CD8-positive, alpha-beta memory T cell (primary cell): ENCODE measurements around the gene TMEM181. TPM values are rescaled to one million over a fixed set of nuclear protein-coding genes. Genes with fewer than 3 reads are reported as not detected.
"Not testable (repeated sequence)": the region's sequence is repeated elsewhere in the genome, so short reads cannot be mapped to it uniquely, and the experiment has no call there.

ENCODE experiments used
- CTCF ChIA-PET: fragments of 350-600 bp; sonication (Branson Sonifier 250); formaldehyde crosslinking; loops from one replicate; lab custom pipeline; 2021; ENCODE audit warnings: antibody characterized with exemption; lab: Charles Lee
- POLR2A ChIA-PET: fragments of 350-600 bp; sonication (Branson Sonifier 250); formaldehyde crosslinking; loops from one replicate; lab custom pipeline; 2021; ENCODE audit warnings: antibody characterized with exemption; lab: Charles Lee
- DNase-seq, 5 donors: peaks; one replicate each; pipeline versions ENCODE4 v3.0.0 to v3.0.0-alpha.2; 2020 to 2022; ENCODE audit warnings: mixed read lengths in 1 of 5
- H3K27ac ChIP-seq: one replicate; pipeline ENCODE4 v1.7.0; 2013; ENCODE audit warnings: low read depth, mild to moderate bottlenecking, low read length, moderate library complexity
- H3K27me3 ChIP-seq: 2 replicates; pipeline ENCODE4 v1.7.0; 2013; ENCODE audit warnings: low read length, mild to moderate bottlenecking; ENCODE audit not compliant: insufficient read depth, poor library complexity, severe bottlenecking
- H3K36me3 ChIP-seq: 2 replicates; pipeline ENCODE4 v1.7.0; 2013; ENCODE audit warnings: mild to moderate bottlenecking, low read length, moderate library complexity; ENCODE audit not compliant: insufficient read depth
- H3K4me1 ChIP-seq: 2 replicates; pipeline ENCODE4 v1.7.0; 2013; ENCODE audit warnings: mild to moderate bottlenecking, low read length, moderate library complexity; ENCODE audit not compliant: insufficient read depth
- H3K4me3 ChIP-seq: 2 replicates; pipeline ENCODE4 v1.7.0; 2013; ENCODE audit warnings: mild to moderate bottlenecking, low read length
- H3K9me3 ChIP-seq: 2 replicates; pipeline ENCODE4 v1.7.0; 2013; ENCODE audit warnings: mild to moderate bottlenecking, low read length
- H3K27ac Mint-ChIP-seq, 8 donors: one replicate each; pipeline ENCODE4 v1.8.0; 2020 to 2021; ENCODE audit warnings: mixed read lengths in 8 of 8, mild to moderate bottlenecking in 6 of 8, inconsistent platforms in 3 of 8, moderate library complexity in 3 of 8
- H3K27me3 Mint-ChIP-seq, 2 donors: one replicate each; pipeline ENCODE4 v1.8.0; 2020 to 2021; ENCODE audit warnings: mixed read lengths in 2 of 2, mild to moderate bottlenecking in 1 of 2, moderate library complexity in 1 of 2
- H3K36me3 Mint-ChIP-seq, 3 donors: one replicate each; pipeline ENCODE4 v1.8.0; 2020 to 2021; ENCODE audit warnings: mixed read lengths in 3 of 3, inconsistent platforms in 1 of 3, mild to moderate bottlenecking in 1 of 3
- H3K4me1 Mint-ChIP-seq, 3 donors: one replicate each; pipeline ENCODE4 v1.8.0; 2020 to 2021; ENCODE audit warnings: mixed read lengths in 3 of 3, inconsistent platforms in 1 of 3, mild to moderate bottlenecking in 1 of 3
- H3K4me3 Mint-ChIP-seq, 7 donors: one replicate each; pipeline ENCODE4 v1.8.0; 2020 to 2021; ENCODE audit warnings: mixed read lengths in 7 of 7, mild to moderate bottlenecking in 6 of 7, moderate library complexity in 4 of 7, inconsistent platforms in 2 of 7
- H3K9me3 Mint-ChIP-seq, 5 donors: one replicate each; pipeline ENCODE4 v1.8.0; 2020 to 2022; ENCODE audit warnings: mixed read lengths in 5 of 5, mild to moderate bottlenecking in 3 of 5, moderate library complexity in 2 of 5, inconsistent platforms in 1 of 5
- polyA plus RNA-seq: library from polyadenylated mRNA; unstranded; fragments of 300-500 nt; fragmentation: Illumina TruSeq; gene quantifications from one replicate; pipeline ENCODE4 v1.2.3, GENCODE V29; 2021
- total RNA-seq, 2 experiments: library from RNA; stranded (reverse); gene quantifications; one replicate each; pipeline ENCODE4 v1.2.3, GENCODE V29; 2021

Gene TMEM181
- total and polyA plus RNA-seq, 3 experiments from 2014 or later: 11.2 to 16.6 (median 16.0) TPM

DNA sequence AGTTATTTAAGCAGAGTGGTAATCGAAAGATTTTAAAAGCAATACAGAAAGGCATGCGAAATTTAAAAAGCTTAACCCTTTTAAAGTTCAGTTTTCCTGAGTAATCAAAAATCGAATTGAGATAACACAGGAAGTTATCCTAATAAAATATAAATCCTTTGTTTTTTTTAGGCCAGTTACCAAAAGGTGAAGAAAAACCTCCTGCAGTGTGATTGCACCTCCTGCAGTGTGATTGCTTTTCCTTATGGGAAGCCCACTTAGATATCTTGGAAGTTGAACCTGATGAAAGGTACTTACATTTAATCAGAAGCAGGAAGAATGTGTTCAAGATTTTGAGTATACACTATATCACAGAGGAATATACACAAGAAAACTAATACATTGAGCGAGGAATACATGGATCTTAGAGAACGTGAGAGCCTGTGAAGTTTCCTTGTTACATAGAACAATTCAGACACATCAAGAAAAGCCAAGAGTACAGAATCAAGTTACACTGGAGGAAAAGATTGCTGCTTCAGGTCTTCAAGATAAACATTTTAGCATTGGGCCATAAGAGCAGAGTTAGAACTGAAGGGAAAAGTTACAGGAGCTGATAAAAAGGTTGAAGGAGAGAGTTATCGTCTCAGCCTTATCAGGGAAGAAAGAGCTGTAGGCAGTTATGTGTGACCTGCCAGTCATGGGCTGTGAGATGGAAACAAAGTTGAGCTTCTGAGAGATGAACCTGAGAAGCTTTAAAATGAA lies 7.7 kb upstream of the TMEM181 start:
- Mint-ChIP-seq H3K36me3 (no peaks in the 10 kb centered on the region), H3K4me1 (peaks cover 0 to 4% (median 0%) of the 10 kb centered on the region in 3 donors), H3K9me3 (no peaks in the 10 kb centered on the region), H3K27me3 (peaks cover 7 to 9% of the 10 kb centered on the region in 2 donors), H3K27ac (no peak overlapping the region), H3K4me3 (no peak overlapping the region)
- ChIA-PET CTCF (interaction anchor here (1.1 to 2.1 kb wide), 2 partner anchors 12 to 15 kb away, joined by 3 to 6 read pairs; no protein-coding TSS in a partner anchor), POLR2A (interaction anchor here (0.8 kb wide), 1 partner anchor 12 kb away, joined by 3 read pairs; no protein-coding TSS in a partner anchor)
- Histone ChIP-seq H3K36me3 (no peaks in the 10 kb centered on the region), H3K4me1 (no peaks in the 10 kb centered on the region), H3K4me3 (no peak overlapping the region), H3K27ac (no peak overlapping the region), H3K27me3 (no peaks in the 10 kb centered on the region), H3K9me3 (no peaks in the 10 kb centered on the region)
- DNase-seq: no peak

DNA sequence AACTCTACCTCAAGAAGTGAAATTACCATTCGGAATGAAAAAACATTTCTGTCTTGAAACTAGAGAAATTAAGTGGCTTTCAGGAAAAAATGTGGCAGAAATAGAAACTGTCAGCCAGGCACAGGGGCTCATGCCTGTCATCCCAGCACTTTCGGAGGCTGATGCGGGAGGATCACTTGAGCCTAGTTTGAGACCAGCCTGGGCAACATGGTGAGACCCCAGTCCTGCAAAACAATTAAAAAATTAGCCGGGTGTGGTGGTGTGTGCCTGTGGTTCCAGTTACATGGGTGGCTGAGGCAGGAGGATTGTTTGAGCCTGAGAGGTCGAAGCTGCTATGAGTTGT lies 7.1 kb upstream of the TMEM181 start:
- ChIA-PET CTCF (interaction anchor here (2.1 kb wide), 1 partner anchor 13 kb away, joined by 6 read pairs; no protein-coding TSS in a partner anchor), POLR2A (no interaction called here)
- H3K36me3 Mint-ChIP-seq: no peaks in the 10 kb centered on the region
- H3K4me1 Mint-ChIP-seq: peaks cover 0 to 4% (median 0%) of the 10 kb centered on the region in 3 donors
- peaks cover 7 to 9% of the 10 kb centered on the region in 2 donors for H3K27me3 Mint-ChIP-seq
- DNase-seq: no peak
- H3K4me3 Mint-ChIP-seq: no peak overlapping the region
- no peaks in the 10 kb centered on the region for H3K9me3 Mint-ChIP-seq
- no peak overlapping the region for H3K4me3 ChIP-seq
- H3K9me3 ChIP-seq: no peaks in the 10 kb centered on the region
- H3K27ac Mint-ChIP-seq: no peak overlapping the region
- H3K27ac ChIP-seq: no peak overlapping the region
- no peaks in the 10 kb centered on the region for H3K27me3 ChIP-seq
- H3K36me3 ChIP-seq: no peaks in the 10 kb centered on the region
- H3K4me1 ChIP-seq: no peaks in the 10 kb centered on the region

DNA sequence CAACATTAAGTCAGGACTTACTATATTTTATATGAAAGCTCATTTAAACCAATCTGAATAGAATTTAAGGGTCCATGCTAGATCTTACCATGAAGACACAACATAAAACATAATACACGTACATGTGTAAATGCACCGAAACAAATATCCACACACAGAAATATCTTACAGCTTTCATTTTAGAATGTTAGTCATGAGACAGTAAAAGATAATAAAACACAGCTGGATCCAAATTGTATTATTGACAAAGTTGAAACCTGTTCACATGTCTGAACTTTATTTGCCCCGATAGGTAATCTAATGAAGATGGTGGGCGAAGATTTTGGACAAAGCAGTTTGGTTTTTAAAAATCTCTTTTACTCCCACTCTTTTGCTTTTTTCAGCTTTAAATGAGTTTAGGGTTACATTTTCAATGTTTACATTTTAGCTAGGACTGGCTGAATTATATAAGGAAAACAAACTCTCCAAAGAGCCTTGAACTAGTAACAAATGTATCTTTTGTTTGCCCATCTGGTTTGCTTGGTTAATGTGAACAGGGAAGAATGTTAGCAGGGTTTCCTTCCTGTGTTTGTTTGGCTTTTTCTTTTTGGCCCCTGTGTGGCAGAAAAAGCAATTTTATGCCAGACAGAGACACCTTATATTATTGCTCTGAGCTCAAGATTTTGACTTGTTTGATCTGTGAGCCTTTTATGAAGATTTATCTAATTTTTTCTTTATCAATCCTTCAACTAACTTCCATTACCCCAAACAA lies 5.1 kb upstream of the TMEM181 start:
- Histone ChIP-seq H3K9me3 (no peaks in the 10 kb centered on the region), H3K4me1 (peaks cover 7% of the 10 kb centered on the region), H3K27ac (no peak overlapping the region), H3K4me3 (no peak overlapping the region), H3K36me3 (no peaks in the 10 kb centered on the region), H3K27me3 (no peaks in the 10 kb centered on the region)
- Mint-ChIP-seq H3K4me3 (peak overlapping the region in 1 of 7 donors; percentile 20), H3K27me3 (peaks cover 0 to 7% of the 10 kb centered on the region in 2 donors), H3K4me1 (peaks cover 4 to 6% (median 5%) of the 10 kb centered on the region in 3 donors), H3K27ac (peak overlapping the region in 1 of 8 donors; percentile 41), H3K36me3 (no peaks in the 10 kb centered on the region), H3K9me3 (no peaks in the 10 kb centered on the region)
- ChIA-PET POLR2A (no interaction called here), CTCF (no interaction called here)
- no peak for DNase-seq

DNA sequence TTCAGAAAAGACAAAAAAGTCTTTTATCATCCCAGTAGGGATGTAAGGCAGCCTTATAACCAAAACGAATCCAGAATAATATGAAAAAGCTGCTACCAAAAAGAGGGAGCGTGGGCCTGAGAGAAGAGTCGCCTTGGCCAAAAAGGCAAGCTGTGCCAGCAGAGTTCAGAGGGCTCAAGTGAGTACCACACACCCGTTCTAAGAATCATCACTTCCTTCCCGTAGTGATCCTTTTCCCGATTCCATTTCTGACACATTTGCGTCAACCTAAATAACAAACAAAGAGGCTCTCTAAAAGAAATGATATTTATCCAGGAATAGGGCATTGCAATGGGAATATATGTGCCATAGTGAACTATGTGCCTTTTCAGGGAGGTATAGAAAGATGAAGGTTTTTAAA lies 3.8 kb upstream of the TMEM181 start:
- peaks cover 13% of the 10 kb centered on the region for H3K4me1 ChIP-seq
- no peak overlapping the region for H3K4me3 ChIP-seq
- no peaks in the 10 kb centered on the region for H3K9me3 Mint-ChIP-seq
- no peak for DNase-seq
- ChIA-PET POLR2A (no interaction called here), CTCF (no interaction called here)
- H3K27me3 ChIP-seq: no peaks in the 10 kb centered on the region
- H3K27ac Mint-ChIP-seq: peak overlapping the region in 1 of 8 donors; percentile 94
- H3K9me3 ChIP-seq: no peaks in the 10 kb centered on the region
- H3K27me3 Mint-ChIP-seq: peaks cover 0 to 7% of the 10 kb centered on the region in 2 donors
- no peak overlapping the region for H3K27ac ChIP-seq
- H3K36me3 Mint-ChIP-seq: peaks cover 0 to 5% (median 0%) of the 10 kb centered on the region in 3 donors
- H3K4me1 Mint-ChIP-seq: peaks cover 10 to 11% (median 11%) of the 10 kb centered on the region in 3 donors
- no peaks in the 10 kb centered on the region for H3K36me3 ChIP-seq
- peak overlapping the region in 1 of 7 donors; percentile 49 for H3K4me3 Mint-ChIP-seq

DNA sequence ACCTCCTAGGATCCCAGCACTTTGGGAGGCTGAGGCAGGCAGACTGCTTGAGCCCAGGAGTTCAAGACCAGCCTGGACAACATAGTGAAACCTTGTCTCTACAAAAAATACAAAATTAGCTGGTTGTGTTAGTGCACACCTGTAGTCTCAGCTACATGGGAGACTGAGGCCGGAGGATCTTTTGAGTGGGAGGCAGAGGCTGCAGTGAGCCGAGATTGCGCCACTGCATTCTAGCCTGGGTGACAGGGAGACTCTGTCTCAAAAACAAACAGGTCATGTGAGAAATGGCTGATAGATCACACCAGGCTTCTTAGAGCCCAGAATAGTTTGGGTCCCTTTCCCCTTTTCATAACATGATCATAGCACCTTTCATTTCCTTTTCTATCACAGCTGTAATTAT lies 2.8 kb upstream of the TMEM181 start:
- POLR2A ChIA-PET: interaction anchor here (0.6 kb wide), 1 partner anchor 13 kb away, joined by 3 read pairs; no protein-coding TSS in a partner anchor
- H3K27ac Mint-ChIP-seq: peak overlapping the region in 2 of 8 donors; percentile 11 to 94
- CTCF ChIA-PET, DNase-seq, H3K27me3 Mint-ChIP-seq, H3K27me3 ChIP-seq, H3K36me3 ChIP-seq, H3K36me3 Mint-ChIP-seq, H3K27ac ChIP-seq, H3K9me3 ChIP-seq, H3K9me3 Mint-ChIP-seq, H3K4me3 ChIP-seq: not testable (repeated sequence)
- peaks cover 23% of the 10 kb centered on the region for H3K4me1 ChIP-seq
- peaks cover 20 to 21% (median 21%) of the 10 kb centered on the region in 3 donors for H3K4me1 Mint-ChIP-seq
- H3K4me3 Mint-ChIP-seq: peak overlapping the region in 1 of 7 donors; percentile 67

DNA sequence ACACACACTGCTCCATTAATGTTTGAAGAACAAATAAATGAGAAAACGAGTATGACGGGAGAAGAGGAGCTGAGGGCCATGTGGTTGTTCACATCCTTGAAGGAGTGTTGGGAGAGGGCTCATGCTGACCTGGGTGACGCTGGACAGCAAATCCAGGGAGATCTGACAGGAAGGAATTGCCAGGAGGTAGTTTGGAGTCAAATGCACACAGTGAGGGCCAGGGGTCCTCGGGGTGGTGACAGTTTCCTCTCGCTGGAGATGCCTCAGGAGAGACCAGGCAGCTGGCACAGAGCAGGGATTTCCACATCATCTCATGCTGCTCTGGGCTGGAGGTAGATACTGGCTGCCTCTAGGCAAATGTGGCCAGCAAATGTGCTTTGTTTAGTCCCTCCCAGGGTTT lies 2.0 kb upstream of the TMEM181 start:
- DNase-seq: no peak
- peaks cover 0 to 7% (median 0%) of the 10 kb centered on the region in 3 donors for H3K36me3 Mint-ChIP-seq
- Histone ChIP-seq H3K36me3 (no peaks in the 10 kb centered on the region), H3K4me1 (peaks cover 30% of the 10 kb centered on the region), H3K4me3 (no peak overlapping the region), H3K27ac (no peak overlapping the region), H3K27me3 (no peaks in the 10 kb centered on the region), H3K9me3 (no peaks in the 10 kb centered on the region)
- ChIA-PET POLR2A (no interaction called here), CTCF (interaction anchor here (0.6 to 1.4 kb wide), 2 partner anchors 8 to 337 kb away, joined by 3 to 4 read pairs; no protein-coding TSS in a partner anchor)
- peaks cover 0 to 7% of the 10 kb centered on the region in 2 donors for H3K27me3 Mint-ChIP-seq
- H3K4me1 Mint-ChIP-seq: peaks cover 27 to 29% (median 29%) of the 10 kb centered on the region in 3 donors
- H3K9me3 Mint-ChIP-seq: no peaks in the 10 kb centered on the region
- H3K27ac Mint-ChIP-seq: peak overlapping the region in 1 of 8 donors; percentile 94
- H3K4me3 Mint-ChIP-seq: peak overlapping the region in 3 of 7 donors; percentile 3 to 96 (median 73)

DNA sequence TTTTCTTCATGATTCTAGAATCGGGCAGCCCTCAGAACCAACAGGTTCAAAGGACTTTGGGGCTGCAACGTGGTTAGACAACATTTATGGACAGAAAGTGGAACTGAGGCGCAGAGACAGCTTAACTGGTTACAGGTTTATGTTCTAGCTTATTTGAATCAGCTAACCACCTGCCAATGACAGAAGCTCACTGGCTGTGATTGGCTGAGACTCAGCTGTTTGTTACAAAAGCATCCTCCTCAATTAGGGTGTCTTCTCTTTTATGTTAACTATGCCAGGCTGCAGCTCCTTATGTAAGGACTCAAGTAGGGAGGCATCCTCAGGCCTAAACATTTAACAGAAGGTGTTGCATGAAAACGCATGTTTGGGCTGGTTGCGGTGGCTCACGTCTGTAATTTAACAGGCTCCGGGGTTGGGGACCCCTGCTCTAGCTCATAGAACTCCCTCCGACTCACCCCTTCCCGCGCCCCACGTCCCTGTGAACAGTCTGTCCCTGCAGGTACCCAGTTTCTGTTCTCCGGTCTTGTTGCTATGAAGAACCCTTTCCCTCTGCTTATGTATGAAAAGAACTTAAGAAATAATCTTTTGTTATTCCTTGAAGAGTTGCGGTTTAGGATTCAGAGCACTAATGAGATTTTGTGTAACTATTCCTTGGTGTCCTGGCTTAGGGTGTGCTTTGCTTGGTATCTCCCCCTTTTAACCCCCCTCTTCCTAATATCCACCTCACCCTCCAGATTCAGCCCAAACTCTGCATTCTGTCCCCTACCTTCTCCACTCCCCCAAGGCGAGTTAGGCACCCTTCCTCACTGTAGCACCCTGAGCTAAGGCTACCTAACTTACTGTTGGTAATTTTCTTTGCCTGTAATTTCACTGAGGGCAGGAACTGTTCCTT lies 1.2 kb upstream of the TMEM181 start:
- Mint-ChIP-seq H3K27ac (peak overlapping the region; percentile 44 to 94 (median 70)), H3K9me3 (no peaks in the 10 kb centered on the region), H3K27me3 (peaks cover 0 to 7% of the 10 kb centered on the region in 2 donors), H3K36me3 (peaks cover 0 to 7% (median 0%) of the 10 kb centered on the region in 3 donors), H3K4me3 (peak overlapping the region; percentile 63 to 96 (median 87)), H3K4me1 (peaks cover 31 to 33% (median 31%) of the 10 kb centered on the region in 3 donors)
- CTCF ChIA-PET: interaction anchor here (0.6 to 1.4 kb wide), 4 partner anchors 8 to 338 kb away, joined by 3 to 6 read pairs (median 4); no protein-coding TSS in a partner anchor
- no peaks in the 10 kb centered on the region for H3K36me3 ChIP-seq
- H3K27ac ChIP-seq: peak overlapping the region; percentile 79
- POLR2A ChIA-PET: interaction anchor here (0.8 to 1.2 kb wide), 2 partner anchors 86 to 91 kb away, joined by 3 to 4 read pairs; partner anchors contain the start of genes DYNLT1 and SYTL3
- DNase-seq: no peak
- no peaks in the 10 kb centered on the region for H3K27me3 ChIP-seq
- no peaks in the 10 kb centered on the region for H3K9me3 ChIP-seq
- no peak overlapping the region for H3K4me3 ChIP-seq
- H3K4me1 ChIP-seq: peaks cover 30% of the 10 kb centered on the region
